ENCODE data around the gene ARL2. TPM values are rescaled to one million over a fixed set of nuclear protein-coding genes. Genes with fewer than 3 reads are reported as not detected.

Gene ARL2
- polyA plus RNA-seq, 1 of the 3 experiments (the other 2 are of a cell fraction): 252 TPM

GRCh38 chr11:64967375-64967774 lies 46.6 kb upstream of the ARL2 start:
- WGBS (ENCODE audit: low lambda C conversion rate): 93% methylated on average over 3 of the region's 3 CpGs
- H3K4me1 ChIP-seq (ENCODE audit: control insufficient read depth in 1 of 2, insufficient read depth in 2 of 2, low read depth in 1 of 2, low read length in 1 of 2): no peaks in the 10 kb centered on the region
- no peaks in the 10 kb centered on the region for H3K9me3 ChIP-seq
- no peak overlapping the region for H3K4me2 ChIP-seq
- peaks cover 6% of the 10 kb centered on the region for H3F3A ChIP-seq (replicated peaks; ENCODE audit: insufficient read depth)
- no peak overlapping the region for H3K4me3 ChIP-seq (ENCODE audit: low read depth in 2 of 2, low read length in 1 of 2)
- no peaks in the 10 kb centered on the region for H3K9me2 ChIP-seq
- H2AFZ ChIP-seq (ENCODE audit: low read depth): no peak overlapping the region
- POLR2A ChIA-PET: no interaction called here
- no peak for DNase-seq
- H3K36me3 ChIP-seq (replicated peaks in 1 of 2; ENCODE audit: control insufficient read depth in 1 of 2, insufficient read depth in 2 of 2, low read length in 1 of 2): no peaks in the 10 kb centered on the region
- no peak overlapping the region for H3K9ac ChIP-seq
- CTCF ChIA-PET: no interaction called here
- H3K27me3 ChIP-seq (ENCODE audit: insufficient read depth): no peaks in the 10 kb centered on the region
- no peak overlapping the region for H3K27ac ChIP-seq (ENCODE audit: low read depth in 2 of 2, low read length in 1 of 2)
- no peaks in the 10 kb centered on the region for H3K79me2 ChIP-seq (ENCODE audit: insufficient read depth)
- H4K20me1 ChIP-seq (ENCODE audit: insufficient read depth): no peaks in the 10 kb centered on the region
- TF ChIP-seq EP300 (IDR thresholded peaks at IDR 0.05; ENCODE audit: borderline replicate concordance in 1 of 2, low read depth in 1 of 2, low read length in 1 of 2) (no peak), YY1 (IDR thresholded peaks at IDR 0.05; ENCODE audit: low read depth) (no peak), ZBTB33 (IDR thresholded peaks at IDR 0.05; ENCODE audit: borderline replicate concordance, low read depth) (no peak), FOXJ3 (CRISPR knock-in tag; IDR thresholded peaks at IDR 0.05) (no peak), ELF1 (IDR thresholded peaks at IDR 0.05) (no peak), USF2 (IDR thresholded peaks at IDR 0.05; ENCODE audit: borderline replicate concordance, low read depth, low read length) (no peak), CTCF (IDR thresholded peaks at IDR 0.05) (no peak), GABPA (IDR thresholded peaks at IDR 0.05; ENCODE audit: low read depth) (no peak)

GRCh38 chr11:64969209-64969608 lies 44.8 kb upstream of the ARL2 start:
- H4K20me1 ChIP-seq (ENCODE audit: insufficient read depth): no peaks in the 10 kb centered on the region
- H2AFZ ChIP-seq (ENCODE audit: low read depth): peak overlapping the region; percentile 65; the same call in 1 of the 2 replicates
- no peak overlapping the region for H3K4me3 ChIP-seq (ENCODE audit: low read depth in 2 of 2, low read length in 1 of 2)
- ChIA-PET CTCF (no interaction called here), POLR2A (no interaction called here)
- no peak for DNase-seq
- peak overlapping the region in 1 of 2 experiments; percentile 17; a peak in 2 of 4 replicates for H3K27ac ChIP-seq (ENCODE audit: low read depth in 2 of 2, low read length in 1 of 2)
- H3K27me3 ChIP-seq (ENCODE audit: insufficient read depth): no peaks in the 10 kb centered on the region
- no peak overlapping the region for H3K4me2 ChIP-seq
- H3K9ac ChIP-seq: no peak overlapping the region
- no peaks in the 10 kb centered on the region for H3K9me3 ChIP-seq
- H3K9me2 ChIP-seq: no peaks in the 10 kb centered on the region
- no peaks in the 10 kb centered on the region for H3K4me1 ChIP-seq (ENCODE audit: control insufficient read depth in 1 of 2, insufficient read depth in 2 of 2, low read depth in 1 of 2, low read length in 1 of 2)
- H3K36me3 ChIP-seq (replicated peaks in 1 of 2; ENCODE audit: control insufficient read depth in 1 of 2, insufficient read depth in 2 of 2, low read length in 1 of 2): no peaks in the 10 kb centered on the region
- 37% methylated on average over 5 of the region's 5 CpGs for WGBS (ENCODE audit: low lambda C conversion rate)
- peaks cover 6% of the 10 kb centered on the region for H3F3A ChIP-seq (replicated peaks; ENCODE audit: insufficient read depth)
- 0 out of 2 replicates have a peak, but pooled peaks have one; percentile 7 for TF ChIP-seq FOSL2 (IDR thresholded peaks at IDR 0.05; ENCODE audit: borderline replicate concordance, low read depth)
- no peak for TF ChIP-seq CTCF (IDR thresholded peaks at IDR 0.05)
- TF ChIP-seq NFIC (IDR thresholded peaks at IDR 0.05; ENCODE audit: borderline replicate concordance): no peak
- no peaks in the 10 kb centered on the region for H3K79me2 ChIP-seq (ENCODE audit: insufficient read depth)
